Pulmonary artery endothelial cell (primary cell): Measurements from ENCODE around the gene RBM14. TPM values are rescaled to one million over a fixed set of nuclear protein-coding genes. Genes with fewer than 3 reads are reported as not detected.
A peak's percentile ranks its signal among the peaks of the same experiment; 100 is the strongest.
"Not testable (repeated sequence)": the region's sequence is repeated elsewhere in the genome, so short reads cannot be mapped to it uniquely, and the experiment has no call there.

Source experiments
- DNase-seq: peaks from one replicate; pipeline ENCODE4 v3.0.0-alpha.2; 2011; ENCODE audit warnings: low read depth, low spot score
- total RNA-seq: library from RNA; depleted of rRNA; stranded (reverse); fragments of >200 nt; gene quantifications from 2 replicates; pipeline ENCODE4 v1.2.3, GENCODE V29; 2014

Gene RBM14
- total RNA-seq, 1 donor from 2014 or later = 23.2 TPM

GRCh38 chr11:66598993-66599392, 17.4 kb upstream of the RBM14 start:
- DNase-seq = no peak

- DNase-seq = no peak
These were observed 16.2 kb upstream of the RBM14 start for GRCh38 chr11:66600219-66600618.

DNA sequence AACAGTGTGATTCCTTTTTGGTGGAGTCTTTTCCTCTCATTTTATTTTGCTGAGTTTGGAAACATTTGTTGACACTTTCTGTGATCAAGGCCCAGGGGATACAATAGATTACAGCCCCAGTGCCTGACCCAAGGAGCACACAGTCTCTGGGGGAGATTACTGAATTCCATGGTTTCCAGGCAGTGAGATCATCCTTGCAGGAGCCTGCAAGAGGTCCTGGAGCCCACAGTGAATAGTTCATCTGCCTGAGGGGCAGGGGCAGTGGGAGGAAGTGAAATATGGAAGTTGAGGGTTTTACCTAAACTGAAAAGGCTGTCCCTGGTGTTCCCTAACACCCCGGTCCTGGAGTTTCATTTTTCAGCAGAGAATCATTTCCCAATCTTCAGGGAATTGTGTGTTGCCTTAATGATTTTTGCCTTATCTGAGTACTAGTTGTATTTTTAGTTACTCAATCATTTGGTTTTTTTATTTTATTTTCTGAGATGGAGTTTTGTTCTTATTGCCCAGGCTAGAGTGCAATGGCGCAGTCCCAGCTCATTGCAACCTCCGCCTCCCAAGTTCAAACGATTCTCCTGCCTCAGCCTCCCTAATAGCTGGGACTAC, 15.7 kb upstream of the RBM14 start:
- DNase-seq = no peak

- no peak for DNase-seq
These were observed 13.4 kb upstream of the RBM14 start for GRCh38 chr11:66603072-66603471.

DNA sequence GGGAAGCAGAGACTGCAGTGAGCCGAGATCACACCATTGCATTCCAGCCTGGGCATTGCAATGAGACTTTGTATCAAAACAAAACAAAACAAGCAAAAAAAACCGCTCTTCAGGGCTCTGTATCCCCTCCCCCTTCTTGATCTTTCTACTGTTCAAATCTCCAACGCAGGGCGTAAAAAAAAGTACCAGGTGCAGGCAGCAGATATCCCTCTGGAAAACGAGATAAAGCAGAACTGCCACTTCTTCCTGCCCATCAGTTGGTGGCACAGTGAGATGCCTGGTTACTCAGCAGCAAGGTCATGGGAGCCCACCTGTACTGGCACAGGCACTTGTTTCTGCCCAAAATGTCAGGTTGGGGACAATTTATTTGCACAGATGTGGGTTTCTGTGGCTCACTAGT, 12.3 kb upstream of the RBM14 start:
- DNase-seq = no peak

GRCh38 chr11:66606608-66607007, 9.8 kb upstream of the RBM14 start:
- DNase-seq = not testable (repeated sequence)

DNA sequence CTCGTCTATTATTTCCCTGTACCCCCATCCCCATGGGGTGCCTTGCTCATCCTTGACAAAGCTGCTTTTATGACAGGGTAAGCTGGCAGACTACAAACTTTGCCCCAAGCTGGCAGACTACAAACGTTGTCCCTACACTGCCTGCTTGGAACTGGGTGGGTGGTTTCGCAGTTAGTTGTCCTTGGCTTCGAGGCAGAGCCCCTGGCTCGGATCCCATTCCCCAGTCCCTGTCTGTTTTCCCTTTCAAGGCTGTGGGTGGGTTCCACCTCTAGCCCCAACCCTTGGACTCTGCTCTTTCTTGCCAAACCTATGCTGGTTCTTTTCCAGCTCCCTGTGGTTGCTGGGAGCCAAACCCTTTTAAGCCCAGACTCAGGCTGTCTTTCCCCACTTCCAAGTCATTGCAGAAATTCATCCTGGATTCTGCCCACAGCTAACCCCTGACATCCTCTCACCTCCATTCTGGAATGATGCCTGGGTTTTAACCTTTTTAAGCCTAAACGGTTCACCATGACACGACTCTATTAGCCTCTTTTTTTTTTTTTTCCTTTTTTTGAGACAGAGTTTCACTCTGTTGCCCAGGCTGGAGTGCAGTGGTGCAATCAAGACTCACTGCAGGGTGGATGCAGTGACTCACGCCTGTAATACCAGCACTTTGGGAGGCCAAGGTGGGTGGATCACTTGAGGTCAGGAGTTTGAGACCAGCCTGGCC, 9.2 kb upstream of the RBM14 start:
- DNase-seq = no peak

DNA sequence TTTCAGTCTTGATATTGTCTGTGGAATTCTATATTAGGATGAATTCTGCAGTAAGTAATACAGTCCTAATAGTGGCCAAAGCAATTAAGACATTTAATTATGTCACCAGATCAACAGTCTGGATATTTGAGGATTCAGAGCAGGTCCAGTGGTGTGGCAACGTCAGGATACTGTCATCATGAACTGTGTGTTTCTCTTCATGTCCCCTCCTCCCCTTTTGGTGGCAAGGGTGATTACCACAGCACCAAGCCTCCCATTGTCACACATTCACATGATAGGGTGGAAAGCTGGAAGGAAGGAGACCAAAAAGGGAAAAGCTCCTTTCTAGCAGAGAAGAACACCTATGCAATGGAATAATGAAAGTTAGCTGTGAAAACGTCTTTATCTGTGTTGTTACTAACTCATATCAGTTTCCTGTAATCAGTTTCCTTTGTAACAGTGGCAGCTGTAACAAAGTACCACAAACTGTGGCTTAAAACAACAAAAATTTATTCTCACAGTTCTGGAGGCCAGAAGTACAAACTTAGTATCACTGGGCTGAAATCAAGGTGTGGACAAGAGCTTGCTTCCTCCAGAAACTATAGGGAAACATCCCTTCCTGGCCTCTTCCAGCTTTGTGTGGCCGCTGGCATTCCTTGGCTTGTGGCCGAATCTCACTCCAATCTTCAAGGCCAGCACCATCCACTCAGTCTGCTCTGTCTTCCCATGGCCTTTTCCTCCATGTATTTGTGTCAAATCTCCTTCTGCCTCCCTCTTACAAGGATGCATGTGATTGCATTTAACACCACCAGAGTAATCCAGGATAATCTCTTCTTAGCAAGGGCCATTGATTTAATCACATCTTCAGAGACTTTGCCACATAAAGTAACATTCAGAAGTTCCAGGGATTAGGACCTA, 6.5 kb upstream of the RBM14 start:
- no peak for DNase-seq

DNA sequence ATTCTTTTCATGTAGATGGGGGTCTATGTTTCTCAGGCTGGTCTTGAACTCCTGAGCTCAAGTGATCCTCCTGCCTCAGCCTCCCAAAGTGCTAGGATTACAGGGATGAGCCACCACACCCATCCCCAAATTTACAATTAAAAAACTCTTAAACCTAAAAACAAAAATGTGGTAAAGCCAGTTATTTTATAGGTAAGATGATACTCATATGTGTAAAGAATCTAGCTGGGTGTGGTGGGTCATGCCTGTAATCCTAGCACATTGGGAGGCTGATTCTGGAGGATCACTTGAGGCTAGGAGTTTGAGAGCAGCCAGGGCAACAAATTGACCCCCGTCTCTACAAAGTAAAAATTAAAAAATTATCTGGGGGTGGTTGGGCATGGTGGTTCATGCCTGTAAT, 4.0 kb upstream of the RBM14 start:
- no peak for DNase-seq

GRCh38 chr11:66614073-66614472, 2.4 kb upstream of the RBM14 start:
- no peak for DNase-seq

- no peak for DNase-seq
These were observed 865 bp downstream of the RBM14 start for GRCh38 chr11:66617155-66617834.

GRCh38 chr11:66619080-66619554, 2.7 kb downstream of the RBM14 start:
- peak; percentile 56 for DNase-seq

DNA sequence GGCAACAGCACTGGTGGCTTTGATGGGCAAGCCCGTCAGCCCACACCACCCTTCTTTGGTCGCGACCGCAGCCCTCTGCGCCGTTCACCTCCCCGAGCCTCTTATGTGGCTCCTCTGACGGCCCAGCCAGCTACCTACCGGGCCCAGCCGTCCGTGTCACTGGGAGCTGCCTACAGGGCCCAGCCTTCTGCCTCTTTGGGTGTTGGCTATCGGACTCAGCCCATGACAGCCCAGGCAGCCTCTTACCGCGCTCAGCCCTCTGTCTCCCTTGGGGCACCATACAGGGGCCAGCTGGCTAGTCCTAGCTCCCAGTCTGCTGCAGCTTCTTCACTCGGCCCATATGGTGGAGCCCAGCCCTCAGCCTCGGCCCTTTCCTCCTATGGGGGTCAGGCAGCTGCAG, 8.0 kb downstream of the RBM14 start:
- no peak for DNase-seq

DNA sequence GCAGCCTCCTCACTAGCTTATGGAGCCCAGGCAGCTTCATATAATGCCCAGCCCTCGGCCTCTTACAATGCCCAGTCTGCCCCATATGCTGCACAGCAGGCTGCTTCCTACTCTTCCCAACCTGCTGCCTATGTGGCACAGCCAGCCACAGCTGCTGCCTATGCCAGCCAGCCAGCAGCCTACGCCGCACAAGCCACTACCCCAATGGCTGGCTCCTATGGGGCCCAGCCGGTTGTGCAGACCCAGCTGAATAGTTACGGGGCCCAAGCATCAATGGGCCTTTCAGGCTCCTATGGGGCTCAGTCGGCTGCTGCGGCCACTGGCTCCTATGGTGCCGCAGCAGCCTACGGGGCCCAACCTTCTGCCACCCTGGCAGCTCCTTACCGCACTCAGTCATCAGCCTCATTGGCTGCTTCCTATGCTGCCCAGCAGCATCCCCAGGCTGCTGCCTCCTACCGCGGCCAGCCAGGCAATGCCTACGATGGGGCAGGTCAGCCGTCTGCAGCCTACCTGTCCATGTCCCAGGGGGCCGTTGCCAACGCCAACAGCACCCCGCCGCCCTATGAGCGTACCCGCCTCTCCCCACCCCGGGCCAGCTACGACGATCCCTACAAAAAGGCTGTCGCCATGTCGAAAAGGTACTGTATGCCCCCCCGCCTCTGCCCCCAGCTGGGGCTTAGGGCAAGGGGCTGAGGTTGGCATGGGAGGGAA, 8.8 kb downstream of the RBM14 start:
- DNase-seq = no peak

DNA sequence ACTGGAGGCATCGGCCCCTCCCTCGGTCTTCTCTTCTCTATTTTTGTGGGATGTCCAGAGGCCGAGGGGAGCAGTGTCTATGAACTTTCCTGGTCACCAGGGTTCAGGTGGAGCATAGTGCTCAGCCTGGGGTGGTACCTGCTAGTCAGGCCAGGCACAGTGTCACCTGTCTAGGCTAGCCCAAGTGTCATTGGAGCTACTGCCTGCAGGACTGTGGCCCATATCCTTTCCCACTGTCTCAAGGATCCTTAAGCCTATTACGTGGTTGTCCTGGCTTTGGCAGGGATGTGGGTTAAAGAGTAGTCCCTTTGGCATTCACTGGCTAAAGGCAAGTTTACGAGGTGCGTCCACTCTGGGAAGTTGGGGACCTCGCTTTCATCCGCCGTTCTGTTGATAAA, 9.3 kb downstream of the RBM14 start:
- DNase-seq = no peak

DNA sequence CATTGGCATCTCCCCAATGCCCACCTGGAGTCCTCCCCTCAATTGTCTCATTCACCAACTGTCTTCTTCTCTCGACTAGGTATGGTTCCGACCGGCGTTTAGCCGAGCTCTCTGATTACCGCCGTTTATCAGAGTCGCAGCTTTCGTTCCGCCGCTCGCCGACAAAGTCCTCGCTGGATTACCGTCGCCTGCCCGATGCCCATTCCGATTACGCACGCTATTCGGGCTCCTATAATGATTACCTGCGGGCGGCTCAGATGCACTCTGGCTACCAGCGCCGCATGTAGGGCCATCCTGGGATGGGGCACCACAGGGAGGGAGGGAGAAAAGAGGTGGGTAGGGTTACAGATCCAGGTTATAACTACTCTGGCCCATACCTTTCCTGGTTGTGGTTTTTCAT, 10.0 kb downstream of the RBM14 start:
- no peak for DNase-seq

DNA sequence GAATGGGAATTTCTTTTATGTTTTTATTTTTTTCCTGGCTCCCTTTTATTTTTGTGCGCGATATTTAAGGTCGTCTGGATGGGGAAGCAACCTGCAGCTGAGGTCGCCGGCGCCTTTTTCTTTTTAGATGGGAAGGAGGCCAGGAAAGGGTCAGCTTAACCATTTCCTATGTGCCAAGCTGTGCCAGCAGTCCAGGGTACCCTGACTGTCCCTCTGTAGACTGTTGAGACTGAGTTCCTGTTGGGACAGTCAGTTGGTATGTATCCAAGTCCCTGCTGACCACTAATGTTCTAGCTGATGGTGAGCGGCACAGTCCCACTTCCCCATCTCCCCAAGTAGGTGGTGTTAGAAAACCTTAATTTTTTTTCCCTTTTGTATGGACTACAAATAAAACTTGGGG, 10.5 kb downstream of the RBM14 start:
- DNase-seq = no peak

DNA sequence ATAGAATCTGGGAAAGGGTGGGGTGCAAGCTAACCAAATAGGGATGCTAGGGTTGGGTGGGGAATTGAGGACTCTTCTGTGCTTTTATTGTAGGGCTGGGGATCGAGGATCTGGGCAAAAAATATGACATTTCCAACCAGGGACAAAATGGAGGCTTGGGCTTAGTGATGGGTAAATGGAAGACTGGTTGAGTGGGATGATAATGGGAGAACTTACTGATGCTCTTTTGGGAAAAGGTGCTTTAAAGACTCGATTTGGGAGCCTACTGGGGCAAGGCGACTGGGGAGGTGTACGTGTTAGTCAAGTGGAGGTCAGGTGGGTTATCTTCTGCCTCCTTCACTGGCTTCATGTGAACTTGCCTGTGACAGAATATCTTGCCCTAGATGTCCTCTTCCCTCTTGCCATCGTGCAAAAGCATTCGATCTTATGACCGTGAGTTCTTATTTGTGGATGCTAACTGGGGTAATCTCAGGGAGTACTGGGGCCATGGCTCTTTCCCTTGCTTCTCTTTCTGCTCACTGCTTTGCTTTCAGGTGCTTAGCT, 11.7 kb downstream of the RBM14 start:
- no peak for DNase-seq

- DNase-seq = no peak
These were observed 12.9 kb downstream of the RBM14 start for GRCh38 chr11:66629356-66629755.

DNA sequence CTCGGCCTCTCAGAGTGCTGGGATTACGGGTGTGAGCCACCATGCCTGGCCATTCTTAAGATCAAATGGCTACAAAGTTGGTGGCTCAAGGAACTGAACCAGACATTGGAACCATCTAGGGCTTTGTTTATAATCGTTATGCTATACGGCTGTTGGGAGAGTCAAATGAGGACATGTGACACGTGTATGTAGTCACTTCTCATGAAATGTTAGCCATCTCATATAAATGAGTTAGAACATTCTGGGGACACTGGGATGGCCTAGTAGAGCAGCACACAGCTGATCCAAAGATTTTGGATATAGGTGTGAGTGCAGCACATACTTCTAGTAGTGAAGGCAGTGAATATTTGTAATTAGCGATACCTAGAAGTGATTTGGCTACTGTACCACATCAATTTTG, 15.5 kb downstream of the RBM14 start:
- DNase-seq = no peak

DNA sequence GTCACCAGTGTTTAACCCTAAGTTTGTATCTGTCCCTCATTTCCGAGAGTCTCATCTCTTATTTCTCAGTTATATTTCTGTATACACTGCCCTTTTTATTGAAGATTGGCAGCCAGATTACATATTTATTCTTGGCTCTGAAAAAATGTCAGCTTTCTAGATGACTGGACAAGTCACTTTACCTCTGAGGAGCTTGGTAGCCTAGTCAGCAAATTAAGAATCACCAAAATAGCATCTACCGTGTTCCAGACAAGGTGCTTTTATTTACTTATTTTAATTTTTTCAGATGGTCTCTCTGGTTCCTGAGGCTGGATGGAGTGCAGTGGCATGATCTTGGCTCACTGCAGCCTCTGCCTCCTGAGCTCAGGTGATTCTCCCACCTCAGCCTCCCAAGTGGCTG, 16.5 kb downstream of the RBM14 start:
- no peak for DNase-seq
